ENCODE data around the gene TYMP. TPM values are rescaled to one million over a fixed set of nuclear protein-coding genes. Genes with fewer than 3 reads are reported as not detected.

TYMP gene
- total and polyA plus RNA-seq, 10 of the 15 experiments (the other 5 are each of a cell fraction or from before 2014, with no cell fraction given): 0.42 to 57.8 (median 24.6) TPM

DNA sequence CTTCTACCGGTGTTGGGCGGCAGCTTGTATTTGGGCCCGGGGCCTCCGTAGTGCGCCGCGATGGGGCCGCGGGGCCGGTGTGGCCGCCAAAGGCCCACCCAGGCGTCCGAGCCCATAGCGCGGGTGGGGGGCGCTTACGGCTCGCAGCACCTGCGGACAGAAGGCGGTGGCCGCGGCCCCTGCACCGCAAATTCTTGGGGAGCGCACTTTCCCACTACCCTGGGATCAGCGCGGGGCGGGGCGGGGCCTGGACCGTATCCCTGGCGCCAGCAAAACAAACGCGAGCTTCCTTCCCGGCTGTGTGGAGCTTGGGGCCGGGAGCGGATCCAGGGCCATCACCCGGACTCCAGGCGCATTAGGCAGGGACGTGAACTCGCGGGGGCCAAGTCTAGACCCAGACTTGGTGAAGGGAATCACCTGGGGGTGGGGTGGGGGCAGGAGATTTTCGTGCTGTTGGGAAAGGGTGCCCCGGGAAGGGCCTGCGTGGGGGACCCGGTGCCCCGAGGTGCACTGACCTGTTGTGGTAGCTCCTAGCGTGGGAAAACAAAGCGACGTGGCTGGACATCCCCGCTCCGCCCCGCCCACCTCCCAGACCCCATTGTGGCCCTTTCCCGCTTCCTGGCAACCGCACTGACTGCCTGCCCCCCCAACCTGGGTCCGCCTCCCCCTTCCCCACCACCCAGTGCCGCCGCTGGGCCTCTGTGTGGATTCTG is 2.3 kb upstream of the TYMP start (continued):
- peak; percentile 16; the same call in 1 of the 2 replicates for TF ChIP-seq POLR2AphosphoS2 (IDR thresholded peaks at IDR 0.05; ENCODE audit: low read depth, low read length)
- no peak for TF ChIP-seq JUNB (IDR thresholded peaks at IDR 0.05)
- TF ChIP-seq PAX8 (IDR thresholded peaks at IDR 0.05): no peak
- TF ChIP-seq, protein P1, sequence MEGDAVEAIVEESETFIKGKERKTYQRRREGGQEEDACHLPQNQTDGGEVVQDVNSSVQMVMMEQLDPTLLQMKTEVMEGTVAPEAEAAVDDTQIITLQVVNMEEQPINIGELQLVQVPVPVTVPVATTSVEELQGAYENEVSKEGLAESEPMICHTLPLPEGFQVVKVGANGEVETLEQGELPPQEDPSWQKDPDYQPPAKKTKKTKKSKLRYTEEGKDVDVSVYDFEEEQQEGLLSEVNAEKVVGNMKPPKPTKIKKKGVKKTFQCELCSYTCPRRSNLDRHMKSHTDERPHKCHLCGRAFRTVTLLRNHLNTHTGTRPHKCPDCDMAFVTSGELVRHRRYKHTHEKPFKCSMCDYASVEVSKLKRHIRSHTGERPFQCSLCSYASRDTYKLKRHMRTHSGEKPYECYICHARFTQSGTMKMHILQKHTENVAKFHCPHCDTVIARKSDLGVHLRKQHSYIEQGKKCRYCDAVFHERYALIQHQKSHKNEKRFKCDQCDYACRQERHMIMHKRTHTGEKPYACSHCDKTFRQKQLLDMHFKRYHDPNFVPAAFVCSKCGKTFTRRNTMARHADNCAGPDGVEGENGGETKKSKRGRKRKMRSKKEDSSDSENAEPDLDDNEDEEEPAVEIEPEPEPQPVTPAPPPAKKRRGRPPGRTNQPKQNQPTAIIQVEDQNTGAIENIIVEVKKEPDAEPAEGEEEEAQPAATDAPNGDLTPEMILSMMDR (IDR thresholded peaks at IDR 0.05 in 2 of 3, conservative IDR thresholded peaks at IDR 0.05 in 1 of 3; ENCODE audit: control insufficient read depth in 2 of 3, extremely low read depth in 1 of 3, insufficient read depth in 1 of 3, low read depth in 3 of 3, low read length in 3 of 3): no peak
- TF ChIP-seq CBX5 (IDR thresholded peaks at IDR 0.05; ENCODE audit: low read depth): no peak
- TF ChIP-seq HDAC6 (IDR thresholded peaks at IDR 0.05; ENCODE audit: unreplicated experiment): no peak
- TF ChIP-seq SMAD1 (IDR thresholded peaks at IDR 0.05; ENCODE audit: low read depth, partially characterized antibody): peak; percentile 56
- no peak for TF ChIP-seq ASH2L (IDR thresholded peaks at IDR 0.05; ENCODE audit: borderline replicate concordance, low read depth)
- no peak for TF ChIP-seq ZZZ3 (IDR thresholded peaks at IDR 0.05; ENCODE audit: control insufficient read depth, insufficient read length, low read depth)
- TF ChIP-seq, protein P2, sequence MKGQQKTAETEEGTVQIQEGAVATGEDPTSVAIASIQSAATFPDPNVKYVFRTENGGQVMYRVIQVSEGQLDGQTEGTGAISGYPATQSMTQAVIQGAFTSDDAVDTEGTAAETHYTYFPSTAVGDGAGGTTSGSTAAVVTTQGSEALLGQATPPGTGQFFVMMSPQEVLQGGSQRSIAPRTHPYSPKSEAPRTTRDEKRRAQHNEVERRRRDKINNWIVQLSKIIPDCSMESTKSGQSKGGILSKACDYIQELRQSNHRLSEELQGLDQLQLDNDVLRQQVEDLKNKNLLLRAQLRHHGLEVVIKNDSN (IDR thresholded peaks at IDR 0.05; ENCODE audit: borderline replicate concordance, extremely low read length, insufficient read depth, low read depth, low read length): no peak
- TF ChIP-seq, protein P3, sequence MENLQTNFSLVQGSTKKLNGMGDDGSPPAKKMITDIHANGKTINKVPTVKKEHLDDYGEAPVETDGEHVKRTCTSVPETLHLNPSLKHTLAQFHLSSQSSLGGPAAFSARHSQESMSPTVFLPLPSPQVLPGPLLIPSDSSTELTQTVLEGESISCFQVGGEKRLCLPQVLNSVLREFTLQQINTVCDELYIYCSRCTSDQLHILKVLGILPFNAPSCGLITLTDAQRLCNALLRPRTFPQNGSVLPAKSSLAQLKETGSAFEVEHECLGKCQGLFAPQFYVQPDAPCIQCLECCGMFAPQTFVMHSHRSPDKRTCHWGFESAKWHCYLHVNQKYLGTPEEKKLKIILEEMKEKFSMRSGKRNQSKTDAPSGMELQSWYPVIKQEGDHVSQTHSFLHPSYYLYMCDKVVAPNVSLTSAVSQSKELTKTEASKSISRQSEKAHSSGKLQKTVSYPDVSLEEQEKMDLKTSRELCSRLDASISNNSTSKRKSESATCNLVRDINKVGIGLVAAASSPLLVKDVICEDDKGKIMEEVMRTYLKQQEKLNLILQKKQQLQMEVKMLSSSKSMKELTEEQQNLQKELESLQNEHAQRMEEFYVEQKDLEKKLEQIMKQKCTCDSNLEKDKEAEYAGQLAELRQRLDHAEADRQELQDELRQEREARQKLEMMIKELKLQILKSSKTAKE (IDR thresholded peaks at IDR 0.05; ENCODE audit: low read depth, poor library complexity, severe bottlenecking): no peak
- no peak for TF ChIP-seq TARDBP (IDR thresholded peaks at IDR 0.05; ENCODE audit: borderline replicate concordance)
- peak; percentile 64; the same call in 2 of the 3 replicates for TF ChIP-seq POU2F2 (IDR thresholded peaks at IDR 0.05; ENCODE audit: borderline replicate concordance, low read depth, low read length)
- TF ChIP-seq, protein P4, sequence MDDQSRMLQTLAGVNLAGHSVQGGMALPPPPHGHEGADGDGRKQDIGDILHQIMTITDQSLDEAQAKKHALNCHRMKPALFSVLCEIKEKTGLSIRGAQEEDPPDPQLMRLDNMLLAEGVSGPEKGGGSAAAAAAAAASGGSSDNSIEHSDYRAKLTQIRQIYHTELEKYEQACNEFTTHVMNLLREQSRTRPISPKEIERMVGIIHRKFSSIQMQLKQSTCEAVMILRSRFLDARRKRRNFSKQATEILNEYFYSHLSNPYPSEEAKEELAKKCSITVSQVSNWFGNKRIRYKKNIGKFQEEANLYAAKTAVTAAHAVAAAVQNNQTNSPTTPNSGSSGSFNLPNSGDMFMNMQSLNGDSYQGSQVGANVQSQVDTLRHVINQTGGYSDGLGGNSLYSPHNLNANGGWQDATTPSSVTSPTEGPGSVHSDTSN (IDR thresholded peaks at IDR 0.05; ENCODE audit: insufficient replicate concordance, low read depth, low read length): no peak
- 0 out of 2 replicates have a peak, but pooled peaks have one; percentile 10 for TF ChIP-seq CHD2 (IDR thresholded peaks at IDR 0.05; ENCODE audit: borderline replicate concordance, low read depth, low read length)
- TF ChIP-seq NFXL1 (IDR thresholded peaks at IDR 0.05; ENCODE audit: borderline replicate concordance): no peak
- TF ChIP-seq, protein P5, sequence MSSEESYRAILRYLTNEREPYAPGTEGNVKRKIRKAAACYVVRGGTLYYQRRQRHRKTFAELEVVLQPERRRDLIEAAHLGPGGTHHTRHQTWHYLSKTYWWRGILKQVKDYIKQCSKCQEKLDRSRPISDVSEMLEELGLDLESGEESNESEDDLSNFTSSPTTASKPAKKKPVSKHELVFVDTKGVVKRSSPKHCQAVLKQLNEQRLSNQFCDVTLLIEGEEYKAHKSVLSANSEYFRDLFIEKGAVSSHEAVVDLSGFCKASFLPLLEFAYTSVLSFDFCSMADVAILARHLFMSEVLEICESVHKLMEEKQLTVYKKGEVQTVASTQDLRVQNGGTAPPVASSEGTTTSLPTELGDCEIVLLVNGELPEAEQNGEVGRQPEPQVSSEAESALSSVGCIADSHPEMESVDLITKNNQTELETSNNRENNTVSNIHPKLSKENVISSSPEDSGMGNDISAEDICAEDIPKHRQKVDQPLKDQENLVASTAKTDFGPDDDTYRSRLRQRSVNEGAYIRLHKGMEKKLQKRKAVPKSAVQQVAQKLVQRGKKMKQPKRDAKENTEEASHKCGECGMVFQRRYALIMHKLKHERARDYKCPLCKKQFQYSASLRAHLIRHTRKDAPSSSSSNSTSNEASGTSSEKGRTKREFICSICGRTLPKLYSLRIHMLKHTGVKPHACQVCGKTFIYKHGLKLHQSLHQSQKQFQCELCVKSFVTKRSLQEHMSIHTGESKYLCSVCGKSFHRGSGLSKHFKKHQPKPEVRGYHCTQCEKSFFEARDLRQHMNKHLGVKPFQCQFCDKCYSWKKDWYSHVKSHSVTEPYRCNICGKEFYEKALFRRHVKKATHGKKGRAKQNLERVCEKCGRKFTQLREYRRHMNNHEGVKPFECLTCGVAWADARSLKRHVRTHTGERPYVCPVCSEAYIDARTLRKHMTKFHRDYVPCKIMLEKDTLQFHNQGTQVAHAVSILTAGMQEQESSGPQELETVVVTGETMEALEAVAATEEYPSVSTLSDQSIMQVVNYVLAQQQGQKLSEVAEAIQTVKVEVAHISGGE (CRISPR knock-in tag; IDR thresholded peaks at IDR 0.05): 0 out of 2 replicates have a peak, but pooled peaks have one; percentile 6
